Breast epithelium (tissue), 4 donors: Measurements from ENCODE around the gene ZNRF3. TPM values are rescaled to one million over a fixed set of nuclear protein-coding genes. Genes with fewer than 3 reads are reported as not detected.

Source experiments
- DNase-seq, 2 donors: peaks; one replicate each; pipeline ENCODE4 v3.0.0-alpha.2; 2019; ENCODE audit warnings: low spot score in 2 of 2
- H3K27ac ChIP-seq, 2 donors: fragments of 200-600 bp; sonication (generic) in 1 of 2; one replicate each; pipeline ENCODE4 v1.5.1; 2016 to 2019; ENCODE audit warnings: mild to moderate bottlenecking in 1 of 2
- H3K27me3 ChIP-seq, 2 donors: fragments of 200-600 bp; sonication (generic) in 1 of 2; one replicate each; pipeline versions ENCODE4 v1.5.1 to v1.6.0; 2017 to 2019; ENCODE audit warnings: control low read depth in 1 of 2, mild to moderate bottlenecking in 1 of 2
- H3K36me3 ChIP-seq: fragments of 200-600 bp; one replicate; pipeline ENCODE4 v1.5.1; 2019
- H3K4me1 ChIP-seq, 2 donors: fragments of 200-600 bp; sonication (generic); one replicate each; pipeline ENCODE4 v1.5.1; 2016 to 2019; ENCODE audit warnings: control low read depth in 1 of 2
- H3K4me3 ChIP-seq, 3 donors: fragments of 200-600 bp; sonication (generic); 1 replicate in 2 of 3; 2 replicates in 1 of 3; pipeline ENCODE4 v1.5.1; 2016 to 2019; ENCODE audit warnings: mild to moderate bottlenecking in 3 of 3, moderate library complexity in 2 of 3
- H3K9me3 ChIP-seq, 2 donors: fragments of 200-600 bp; sonication (generic) in 1 of 2; one replicate each; pipeline ENCODE4 v1.5.1; 2016 to 2019; ENCODE audit warnings: control low read depth in 1 of 2
- CTCF ChIP-seq, 3 donors: fragments of 450-650 bp; IDR thresholded peaks; one replicate each; pipeline ENCODE4 v1.5.1; 2016 to 2017; ENCODE audit warnings: antibody characterized with exemption in 3 of 3, mild to moderate bottlenecking in 3 of 3, moderate library complexity in 3 of 3
- POLR2A ChIP-seq: fragments of 450-650 bp; IDR thresholded peaks from one replicate; pipeline ENCODE4 v1.6.1; 2016; ENCODE audit warnings: antibody characterized with exemption, mild to moderate bottlenecking, moderate library complexity
- POLR2AphosphoS5 ChIP-seq, 3 donors: sonication (generic); formaldehyde crosslinking; IDR thresholded peaks; one replicate each; pipeline ENCODE4 v1.6.1; 2017; ENCODE audit warnings: antibody characterized with exemption in 3 of 3
- intact Hi-C: fragments of 100-400 bp; cut with DNase I; formaldehyde crosslinking; loops from one replicate; pipeline ENCODE4 v1.15.1; 2023; ENCODE audit warnings: low total_unique reads
- total RNA-seq, 3 donors: library from RNA; depleted of rRNA; stranded (reverse); fragments of >200 nt; gene quantifications; one replicate each; pipeline ENCODE4 v1.1.0, GENCODE V29; 2016

The ZNRF3 gene
- total RNA-seq, 3 donors from 2014 or later, result 6.9 to 7.9 (median 6.9) TPM

GRCh38 chr22:28951969-28952521, 68.7 kb downstream of the ZNRF3 start:
- peaks cover 0 to 4% of the 10 kb centered on the region in 2 donors for H3K4me1 ChIP-seq
- TF ChIP-seq POLR2A, result no peak
- no peak for TF ChIP-seq POLR2AphosphoS5 (IDR thresholded peaks at IDR 0.05)
- TF ChIP-seq CTCF (IDR thresholded peaks at IDR 0.05), result no peak

DNA sequence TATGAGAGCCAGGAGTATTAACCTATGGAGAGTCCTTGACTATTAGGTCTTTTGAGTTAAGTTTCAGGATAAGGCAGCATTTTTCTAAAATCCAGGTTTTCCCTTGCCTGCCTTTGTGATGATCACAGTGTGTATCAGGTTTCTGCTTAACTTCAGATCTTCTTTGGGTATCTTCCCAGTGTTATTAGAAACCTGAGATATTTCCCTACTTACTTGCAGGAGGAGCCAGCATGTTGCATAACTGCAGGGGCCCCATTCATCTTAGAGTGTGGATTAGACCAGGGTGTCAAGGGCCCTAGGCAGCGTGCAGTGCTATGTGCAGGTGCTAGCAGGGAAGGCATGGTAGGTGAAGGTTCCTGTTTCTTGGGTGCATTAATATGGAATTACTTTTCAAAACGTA, 69.5 kb downstream of the ZNRF3 start:
- TF ChIP-seq CTCF (IDR thresholded peaks at IDR 0.05) (no peak), POLR2AphosphoS5 (IDR thresholded peaks at IDR 0.05) (peak in 1 of 3 donors; percentile 40)
- no peaks in the 10 kb centered on the region for H3K27me3 ChIP-seq
- no peaks in the 10 kb centered on the region for H3K36me3 ChIP-seq
- intact Hi-C loops, result no loop called here
- H3K4me1 ChIP-seq, result peaks cover 0 to 4% of the 10 kb centered on the region in 2 donors
- no peak for DNase-seq
- no peaks in the 10 kb centered on the region for H3K9me3 ChIP-seq
- H3K4me3 ChIP-seq, result no peak overlapping the region
- H3K27ac ChIP-seq, result no peak overlapping the region

More at GRCh38 chr22:28951969-28952521, 68.7 kb downstream of the ZNRF3 start:
- intact Hi-C loops, result no loop called here
- no peak overlapping the region for H3K4me3 ChIP-seq
- no peak for DNase-seq
- no peak overlapping the region for H3K27ac ChIP-seq
- no peaks in the 10 kb centered on the region for H3K36me3 ChIP-seq
- H3K9me3 ChIP-seq, result peaks cover 0 to 7% of the 10 kb centered on the region in 2 donors
- no peaks in the 10 kb centered on the region for H3K27me3 ChIP-seq

GRCh38 chr22:28953403-28953802, 70.0 kb downstream of the ZNRF3 start:
- intact Hi-C loops, result no loop called here
- Histone ChIP-seq H3K4me1 (peaks cover 0 to 4% of the 10 kb centered on the region in 2 donors), H3K4me3 (no peak overlapping the region), H3K27me3 (no peaks in the 10 kb centered on the region), H3K27ac (no peak overlapping the region), H3K36me3 (no peaks in the 10 kb centered on the region), H3K9me3 (no peaks in the 10 kb centered on the region)
- DNase-seq, result no peak
- TF ChIP-seq CTCF (IDR thresholded peaks at IDR 0.05) (no peak), POLR2A (no peak), POLR2AphosphoS5 (IDR thresholded peaks at IDR 0.05) (no peak)

DNA sequence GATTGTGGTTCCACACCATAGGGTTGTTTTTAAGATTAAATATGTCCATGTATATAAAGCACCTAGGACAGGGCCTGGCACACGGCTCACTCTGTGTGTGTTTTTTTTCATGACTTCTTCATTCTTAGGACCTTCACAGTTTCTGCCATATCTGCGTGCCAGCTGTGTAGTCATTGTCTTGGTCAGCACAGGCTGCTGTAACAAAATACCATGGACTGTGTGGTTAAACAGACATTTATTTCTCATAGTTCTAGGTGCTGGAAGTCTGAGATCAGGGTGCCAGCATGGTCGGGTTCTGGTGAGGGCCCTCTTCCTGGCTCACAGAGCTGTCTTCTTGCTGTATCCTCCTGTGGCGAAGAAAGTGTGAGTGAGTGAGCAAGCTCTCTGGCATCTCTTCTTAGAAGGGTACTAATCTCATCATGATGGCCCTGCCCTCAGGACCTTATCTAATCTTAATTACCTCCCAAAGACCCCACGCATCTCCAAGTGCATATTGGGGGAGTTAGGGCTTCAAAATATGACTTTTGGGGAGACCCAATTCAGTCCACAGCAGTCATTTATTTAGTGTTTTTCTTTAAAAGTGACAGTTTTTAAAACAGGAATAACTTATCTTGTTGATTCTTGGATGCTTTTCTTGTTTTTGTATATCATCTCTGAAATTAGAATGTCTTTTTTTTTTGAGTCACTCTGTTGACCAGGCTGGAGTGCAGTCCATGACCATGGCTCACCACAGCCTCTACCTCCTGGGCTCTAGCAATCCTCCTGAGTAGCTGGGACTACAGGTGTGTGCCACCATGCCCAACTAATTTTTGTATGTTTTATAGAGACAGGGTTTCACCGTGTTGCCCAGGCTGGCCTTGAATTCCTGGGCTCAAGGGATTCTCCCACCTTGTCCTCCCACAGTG, 70.9 kb downstream of the ZNRF3 start:
- Histone ChIP-seq H3K27ac (no peak overlapping the region), H3K4me1 (peaks cover 0 to 4% of the 10 kb centered on the region in 2 donors), H3K36me3 (no peaks in the 10 kb centered on the region), H3K4me3 (no peak overlapping the region), H3K27me3 (no peaks in the 10 kb centered on the region), H3K9me3 (no peaks in the 10 kb centered on the region)
- TF ChIP-seq CTCF (IDR thresholded peaks at IDR 0.05) (no peak), POLR2AphosphoS5 (IDR thresholded peaks at IDR 0.05) (no peak), POLR2A (no peak)
- intact Hi-C loops, result no loop called here
- DNase-seq, result no peak

DNA sequence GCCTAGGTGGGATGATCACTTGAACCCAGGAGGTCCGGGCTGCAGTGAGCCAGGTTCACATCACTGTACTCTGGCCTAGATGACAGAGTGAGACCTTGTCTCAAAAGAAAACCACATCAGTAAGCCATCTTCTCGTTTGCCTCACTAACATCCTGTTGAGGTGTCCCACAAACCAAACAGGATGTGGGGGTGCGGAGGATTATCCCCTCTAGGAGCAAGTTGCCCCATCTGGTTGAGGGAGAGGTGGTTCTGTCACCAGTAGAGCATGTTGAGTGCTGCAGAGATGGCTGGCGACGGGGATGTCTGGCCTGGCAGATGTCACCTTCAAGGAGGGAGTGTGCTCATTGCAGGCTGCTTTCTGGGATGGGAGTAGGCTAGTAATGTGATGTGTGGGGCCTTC, 72.4 kb downstream of the ZNRF3 start:
- no peak for DNase-seq
- Histone ChIP-seq H3K9me3 (no peaks in the 10 kb centered on the region), H3K27me3 (no peaks in the 10 kb centered on the region), H3K36me3 (no peaks in the 10 kb centered on the region), H3K4me3 (no peak overlapping the region), H3K4me1 (no peaks in the 10 kb centered on the region), H3K27ac (no peak overlapping the region)
- intact Hi-C loops, result no loop called here
- TF ChIP-seq POLR2A (no peak), CTCF (IDR thresholded peaks at IDR 0.05) (no peak), POLR2AphosphoS5 (IDR thresholded peaks at IDR 0.05) (no peak)
